ENCODE data around the gene ZNF304.

The ZNF304 gene

GRCh38 chr19:57350877-57351805 is at the start of gene ZNF304:
ZNF304 (plus strand) TSS chr19:57351271; CDS start chr19:57351665, 394 bp downstream.
- peak; percentile 95 for DNase-seq (ENCODE audit: low spot score)

DNA sequence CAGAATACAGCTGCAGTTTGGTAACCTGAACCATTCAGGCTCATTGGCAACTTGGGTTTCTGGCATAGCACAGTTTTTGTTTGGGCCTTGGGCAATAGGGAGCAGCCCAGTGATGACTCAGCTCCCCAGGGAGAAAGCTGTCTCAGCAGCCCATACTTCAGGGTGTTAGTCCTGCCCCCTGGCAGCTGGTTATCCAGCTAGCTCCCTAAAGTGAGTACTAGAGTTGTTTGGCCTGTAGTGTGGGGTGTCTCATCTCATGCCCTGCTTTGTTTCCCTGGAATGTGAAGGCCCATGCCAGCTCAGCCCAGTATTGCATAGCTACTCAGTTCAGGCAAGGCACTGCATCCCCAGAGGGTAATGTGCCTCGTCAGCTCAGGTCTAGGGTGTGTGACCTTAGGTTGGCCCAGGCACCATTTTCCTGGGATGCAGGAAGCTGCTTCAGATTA is 49.0 kb upstream of the ZNF304 start:
- DNase-seq (ENCODE audit: low spot score), result peak; percentile 90

DNA sequence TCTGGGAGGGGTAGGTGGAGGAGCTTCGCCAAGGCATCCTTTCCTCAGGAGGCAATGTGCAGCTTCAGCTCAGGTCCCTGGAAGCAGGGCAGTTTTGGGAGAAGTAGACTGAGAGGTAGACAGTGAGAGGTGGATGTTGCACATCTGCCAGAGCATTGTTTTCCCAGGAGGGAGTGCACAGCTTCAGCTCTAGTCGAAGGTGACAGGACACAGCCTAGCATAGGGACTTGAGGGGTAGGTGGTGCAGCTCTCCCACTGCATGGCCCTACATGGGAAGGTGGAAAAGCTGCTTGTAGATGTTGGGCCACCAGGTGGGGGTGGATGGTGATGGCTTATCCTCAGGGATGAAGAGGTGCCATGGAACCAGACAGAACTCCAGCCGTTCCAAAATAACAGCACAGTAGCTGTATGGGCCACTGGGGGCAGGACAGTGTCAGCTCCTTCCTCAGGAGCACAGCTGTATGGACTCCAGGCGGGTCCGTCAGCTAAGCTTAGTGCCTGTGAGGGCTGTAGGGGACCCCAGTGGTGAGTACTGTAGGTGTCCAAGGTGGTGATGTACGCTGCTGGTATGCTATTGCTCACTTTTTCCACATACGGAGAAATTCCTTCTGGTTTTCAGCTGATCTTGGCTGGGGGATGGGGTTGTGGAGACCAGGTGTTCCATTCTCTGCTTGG is 48.2 kb upstream of the ZNF304 start:
- DNase-seq (ENCODE audit: low spot score), result no peak

- no peak for DNase-seq (ENCODE audit: low spot score)
These were observed 46.0 kb upstream of the ZNF304 start for GRCh38 chr19:57305056-57305455.

DNA sequence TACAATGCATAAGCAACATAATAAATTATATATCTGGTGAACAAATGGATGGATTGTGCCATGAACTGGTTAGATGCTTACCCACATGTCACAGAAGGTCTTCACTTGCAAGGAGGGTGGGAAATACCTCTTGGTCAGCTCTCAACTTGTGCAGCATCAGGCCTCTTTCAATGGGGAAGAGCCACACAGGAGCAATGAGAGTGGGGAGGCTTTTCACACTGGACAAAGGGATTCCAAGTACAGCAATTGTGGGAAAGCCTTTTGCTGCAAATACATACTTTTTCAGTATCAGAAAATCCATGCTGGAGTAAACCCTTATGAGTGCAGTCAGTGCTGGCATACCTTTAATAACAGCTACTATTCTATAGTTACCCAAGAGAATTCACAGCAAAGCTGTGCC is 42.6 kb upstream of the ZNF304 start:
- DNase-seq (ENCODE audit: low spot score), result no peak

DNA sequence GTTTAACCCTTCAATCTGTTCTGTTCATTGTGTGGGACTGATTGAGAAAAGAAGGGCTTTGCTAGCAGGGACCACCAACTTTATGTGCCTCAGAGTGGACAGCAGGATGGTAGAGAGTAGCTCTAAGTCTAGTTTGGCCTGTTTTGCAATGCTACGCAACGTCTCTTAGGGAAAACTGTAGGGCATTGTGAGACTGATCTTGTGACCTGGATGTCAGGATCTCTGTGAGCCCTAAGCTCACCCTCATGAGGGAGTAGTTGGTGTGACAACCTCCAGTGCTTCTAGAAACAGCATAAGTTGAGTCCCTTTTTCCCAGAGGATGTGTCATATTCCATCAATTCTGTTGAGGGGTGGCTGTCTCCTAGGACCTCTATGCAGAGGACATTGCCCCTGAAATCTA is 40.3 kb upstream of the ZNF304 start:
- DNase-seq (ENCODE audit: low spot score), result no peak

DNA sequence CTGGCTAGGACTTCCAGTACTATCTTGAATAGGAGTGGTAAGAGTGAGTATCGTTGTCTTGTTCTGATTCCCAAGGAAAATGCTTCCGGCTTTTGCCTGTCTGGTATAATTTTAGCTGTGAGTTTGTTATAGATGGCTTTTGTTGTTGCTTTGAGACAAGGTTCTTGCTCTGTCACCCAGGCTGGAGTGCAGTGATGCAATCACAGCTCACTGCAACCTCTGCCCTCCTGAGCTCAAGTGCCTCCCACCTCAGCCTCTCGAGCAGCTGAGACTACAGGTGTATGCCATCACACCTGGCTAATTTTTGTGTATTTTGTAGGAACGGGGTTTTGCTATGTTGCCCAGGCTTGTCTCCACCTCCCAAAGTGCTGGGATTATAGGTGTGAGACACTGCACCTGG is 36.9 kb upstream of the ZNF304 start:
- DNase-seq (ENCODE audit: low spot score), result no peak

GRCh38 chr19:57317503-57317902 is 33.6 kb upstream of the ZNF304 start:
- DNase-seq (ENCODE audit: low spot score), result no peak

- DNase-seq (ENCODE audit: low spot score), result no peak
These were observed 31.2 kb upstream of the ZNF304 start for GRCh38 chr19:57319869-57320179.

- peak; percentile 97 for DNase-seq (ENCODE audit: low spot score)
These were observed 30.6 kb upstream of the ZNF304 start, which contains the start of gene ZNF543 for GRCh38 chr19:57320180-57321084. ZNF543 (plus strand) TSS chr19:57320472; CDS start chr19:57320854, 382 bp downstream.

- DNase-seq (ENCODE audit: low spot score), result no peak
These were observed 30.0 kb upstream of the ZNF304 start for GRCh38 chr19:57321116-57321515.

DNA sequence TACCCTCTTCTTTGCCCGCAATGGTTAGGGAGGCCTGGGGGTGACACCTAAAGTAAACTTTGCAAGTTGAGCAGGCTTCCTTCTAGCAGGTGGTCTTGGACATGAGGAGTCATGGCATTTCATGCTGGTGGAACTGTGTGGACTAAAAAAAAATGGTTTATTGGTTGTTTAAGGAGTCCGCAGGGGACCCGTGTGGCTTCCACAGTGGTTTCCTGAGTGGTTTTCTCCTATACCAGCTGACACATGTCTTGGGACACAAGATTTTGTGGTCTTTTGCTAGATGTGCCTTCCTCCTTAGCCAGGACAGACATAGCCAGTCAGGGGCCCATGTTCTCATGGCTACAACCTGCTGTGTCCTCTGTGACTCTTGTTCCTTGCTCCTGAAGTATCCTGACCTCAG is 29.3 kb upstream of the ZNF304 start:
- no peak for DNase-seq (ENCODE audit: low spot score)

- DNase-seq (ENCODE audit: low spot score), result no peak
These were observed 26.1 kb upstream of the ZNF304 start for GRCh38 chr19:57324992-57325391.

DNA sequence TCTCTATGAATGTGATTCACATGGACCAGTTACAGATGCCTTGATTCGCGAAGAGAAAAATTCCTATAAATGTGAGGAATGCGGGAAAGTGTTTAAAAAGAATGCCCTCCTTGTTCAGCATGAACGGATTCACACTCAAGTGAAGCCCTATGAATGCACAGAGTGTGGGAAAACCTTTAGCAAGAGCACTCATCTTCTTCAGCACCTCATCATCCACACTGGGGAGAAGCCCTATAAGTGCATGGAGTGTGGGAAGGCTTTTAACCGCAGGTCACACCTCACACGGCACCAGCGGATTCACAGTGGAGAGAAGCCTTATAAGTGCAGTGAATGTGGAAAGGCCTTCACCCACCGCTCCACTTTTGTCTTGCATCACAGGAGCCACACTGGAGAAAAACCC is 23.1 kb upstream of the ZNF304 start:
- no peak for DNase-seq (ENCODE audit: low spot score)

GRCh38 chr19:57334191-57334590 is 16.9 kb upstream of the ZNF304 start:
- DNase-seq (ENCODE audit: low spot score), result no peak

DNA sequence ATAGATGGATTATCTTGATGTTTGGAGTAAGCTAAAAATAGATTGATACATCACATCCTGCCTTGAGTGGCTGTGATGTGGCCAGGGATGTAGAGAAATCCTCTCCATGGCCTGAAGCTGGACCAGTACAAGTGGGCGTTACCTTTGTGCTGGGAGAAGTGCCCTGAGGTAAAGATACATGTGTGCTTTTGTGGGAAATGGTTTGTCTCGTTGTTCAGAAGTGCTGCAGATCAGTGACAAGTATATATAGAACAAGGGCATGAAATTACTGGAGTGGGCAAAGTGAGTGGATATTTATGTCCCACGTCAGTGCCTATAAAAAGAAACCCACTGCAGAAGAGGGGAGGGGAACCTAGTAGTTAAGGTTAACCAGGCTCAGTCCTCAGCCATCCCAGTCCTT is 12.2 kb upstream of the ZNF304 start:
- no peak for DNase-seq (ENCODE audit: low spot score)

DNA sequence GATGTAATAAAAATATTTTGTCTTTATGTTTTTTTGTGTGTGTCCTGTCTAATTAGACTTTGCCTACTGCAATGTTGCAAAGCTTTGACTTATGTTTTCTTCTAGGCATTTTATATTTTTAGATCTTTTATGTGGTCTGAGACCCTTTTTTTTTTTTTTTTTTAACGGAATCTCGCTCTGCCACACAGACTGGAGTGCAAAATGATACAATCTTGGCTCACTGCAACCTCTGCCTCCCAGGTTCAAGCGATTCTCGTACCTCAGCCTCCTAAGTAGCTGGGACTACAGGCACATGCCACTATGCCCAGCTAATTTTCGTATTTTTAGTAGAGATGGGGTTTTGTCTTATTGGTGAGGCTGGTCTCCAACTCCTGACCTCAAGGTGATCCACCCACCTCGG is 8.5 kb upstream of the ZNF304 start:
- no peak for DNase-seq (ENCODE audit: low spot score)

DNA sequence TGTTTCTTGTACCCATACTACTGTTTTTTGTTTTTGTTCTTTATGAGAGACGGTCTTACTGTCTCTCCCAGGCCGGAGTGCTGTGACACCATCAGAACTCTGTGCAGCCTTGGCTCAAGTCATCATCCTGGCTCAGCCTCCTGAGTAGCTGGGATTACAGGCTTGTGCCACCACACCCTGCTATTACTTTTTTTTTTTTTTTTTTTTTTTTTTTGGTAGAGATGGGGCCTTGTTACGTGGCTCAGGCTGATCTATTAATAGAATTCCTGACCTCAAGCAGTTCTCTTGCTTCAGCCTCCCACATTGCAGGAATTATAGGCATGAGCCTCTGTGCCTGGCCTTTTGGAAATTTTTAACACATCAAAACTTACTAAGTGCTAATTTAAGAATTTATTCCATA is 2.9 kb upstream of the ZNF304 start:
- peak; percentile 59 for DNase-seq (ENCODE audit: low spot score)

- DNase-seq (ENCODE audit: low spot score), result peak; percentile 24
These were observed 796 bp downstream of the ZNF304 start for GRCh38 chr19:57351867-57352266.

DNA sequence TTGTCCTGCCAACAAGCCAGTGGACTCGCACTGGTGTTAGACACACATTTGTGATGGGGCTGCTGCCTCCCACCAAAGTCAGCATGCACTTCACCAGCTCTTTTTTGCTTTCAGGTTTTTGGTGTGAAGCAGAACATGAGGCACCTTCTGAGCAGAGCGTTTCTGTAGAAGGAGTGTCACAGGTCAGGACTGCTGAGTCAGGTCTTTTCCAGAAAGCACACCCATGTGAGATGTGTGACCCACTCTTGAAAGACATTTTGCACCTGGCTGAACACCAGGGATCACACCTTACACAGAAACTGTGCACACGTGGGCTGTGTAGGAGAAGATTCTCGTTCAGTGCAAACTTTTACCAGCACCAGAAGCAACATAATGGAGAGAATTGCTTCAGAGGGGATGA is 4.8 kb downstream of the ZNF304 start:
- no peak for DNase-seq (ENCODE audit: low spot score)

GRCh38 chr19:57357406-57357805 is 6.3 kb downstream of the ZNF304 start:
- no peak for DNase-seq (ENCODE audit: low spot score)

GRCh38 chr19:57359300-57359699 is 8.2 kb downstream of the ZNF304 start:
- DNase-seq (ENCODE audit: low spot score), result no peak

Measured in GM03348 (cell line).